SK-N-SH treated with all-trans-retinoic acid at 6 μM for 48 hours (cell line): ENCODE results near the gene VWA5A.

Source experiments
- ARNTL ChIP-seq: fragments of 450-650 bp; formaldehyde crosslinking; IDR thresholded peaks from 2 replicates; pipeline ENCODE4 v1.5.0; 2020; ENCODE audit warnings: low read depth, mild to moderate bottlenecking, moderate library complexity, borderline replicate concordance
- OSR1 ChIP-seq: fragments of 250-450 bp; sonication (Bioruptor Pico); IDR thresholded peaks from 2 replicates; pipeline ENCODE4 v1.8.0; 2022; ENCODE audit warnings: moderate library complexity, mild to moderate bottlenecking, inconsistent platforms
- RARB ChIP-seq: fragments of 250-450 bp; sonication (Bioruptor Pico); IDR thresholded peaks from 2 replicates; pipeline ENCODE4 v1.8.0; 2021; ENCODE audit warnings: mild to moderate bottlenecking, moderate library complexity
- ZC3H10 ChIP-seq: fragments of 250-450 bp; sonication (Bioruptor Pico); IDR thresholded peaks from 2 replicates; pipeline ENCODE4 v1.5.1; 2021; ENCODE audit warnings: mild to moderate bottlenecking, moderate library complexity
- ZFP3 ChIP-seq: fragments of 250-450 bp; sonication (Bioruptor Pico); IDR thresholded peaks from 2 replicates; pipeline ENCODE4 v1.5.0; 2020; ENCODE audit warnings: mild to moderate bottlenecking, moderate library complexity
- ZNF70 ChIP-seq: fragments of 450-650 bp; formaldehyde crosslinking; IDR thresholded peaks from 2 replicates; pipeline ENCODE4 v1.5.0; 2020; ENCODE audit warnings: mild to moderate bottlenecking, moderate library complexity
- TF ChIP-seq, protein P1 (sequence below): fragments of 250-450 bp; sonication (Bioruptor Pico); IDR thresholded peaks from 2 replicates; pipeline ENCODE4 v1.8.0; 2020; ENCODE audit warnings: mild to moderate bottlenecking, moderate library complexity, borderline replicate concordance

DNA sequence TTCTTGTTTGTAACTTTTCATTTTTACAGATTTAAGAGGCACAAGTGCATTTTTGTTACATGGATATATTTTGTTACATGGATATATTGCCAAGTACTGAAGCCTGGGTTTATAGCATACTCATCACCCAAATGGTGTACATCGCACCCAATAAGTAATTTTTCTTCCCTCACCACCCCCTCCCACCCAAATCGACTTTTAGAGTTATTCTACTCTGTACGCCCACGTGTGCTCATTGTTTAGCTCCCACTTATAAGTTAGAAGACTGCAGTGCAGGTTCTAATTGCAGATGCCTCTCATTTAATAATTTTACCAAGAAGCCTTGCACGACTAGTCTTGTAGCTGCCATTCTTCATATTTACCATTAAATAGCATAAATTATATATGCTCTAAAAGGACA is 20.5 kb upstream of the VWA5A start:
- TF ChIP-seq ARNTL (CRISPR knock-in tag) (no peak), ZC3H10 (CRISPR knock-in tag) (no peak), OSR1 (CRISPR knock-in tag) (no peak), ZFP3 (no peak), RARB (CRISPR knock-in tag) (no peak), ZNF70 (CRISPR knock-in tag) (no peak)
- TF ChIP-seq, protein P1, sequence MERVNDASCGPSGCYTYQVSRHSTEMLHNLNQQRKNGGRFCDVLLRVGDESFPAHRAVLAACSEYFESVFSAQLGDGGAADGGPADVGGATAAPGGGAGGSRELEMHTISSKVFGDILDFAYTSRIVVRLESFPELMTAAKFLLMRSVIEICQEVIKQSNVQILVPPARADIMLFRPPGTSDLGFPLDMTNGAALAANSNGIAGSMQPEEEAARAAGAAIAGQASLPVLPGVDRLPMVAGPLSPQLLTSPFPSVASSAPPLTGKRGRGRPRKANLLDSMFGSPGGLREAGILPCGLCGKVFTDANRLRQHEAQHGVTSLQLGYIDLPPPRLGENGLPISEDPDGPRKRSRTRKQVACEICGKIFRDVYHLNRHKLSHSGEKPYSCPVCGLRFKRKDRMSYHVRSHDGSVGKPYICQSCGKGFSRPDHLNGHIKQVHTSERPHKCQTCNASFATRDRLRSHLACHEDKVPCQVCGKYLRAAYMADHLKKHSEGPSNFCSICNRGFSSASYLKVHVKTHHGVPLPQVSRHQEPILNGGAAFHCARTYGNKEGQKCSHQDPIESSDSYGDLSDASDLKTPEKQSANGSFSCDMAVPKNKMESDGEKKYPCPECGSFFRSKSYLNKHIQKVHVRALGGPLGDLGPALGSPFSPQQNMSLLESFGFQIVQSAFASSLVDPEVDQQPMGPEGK = no peak
